Ovary (tissue), 9 donors: Measurements from ENCODE around the gene GALNT12. TPM values are rescaled to one million over a fixed set of nuclear protein-coding genes. Genes with fewer than 3 reads are reported as not detected.

Source experiments
- DNase-seq, 5 donors: peaks; one replicate each; pipeline ENCODE4 v3.0.0-alpha.2; 2019 to 2020
- H3K27ac ChIP-seq, 2 donors: fragments of 200-600 bp; one replicate each; pipeline versions ENCODE4 v1.5.1 to v1.8.0; 2019 to 2022
- H3K27me3 ChIP-seq: fragments of 200-600 bp; one replicate; pipeline ENCODE4 v1.8.0; 2022
- H3K36me3 ChIP-seq: fragments of 200-600 bp; sonication (generic); one replicate; pipeline ENCODE4 v1.5.1; 2019
- H3K4me1 ChIP-seq: one replicate; pipeline ENCODE4 v1.8.1; 2013; ENCODE audit warnings: mild to moderate bottlenecking, moderate library complexity; ENCODE audit not compliant: insufficient read depth
- H3K4me3 ChIP-seq: fragments of 200-600 bp; sonication (generic); one replicate; pipeline ENCODE4 v1.5.1; 2017
- H3K9me3 ChIP-seq, 2 donors: fragments of 200-600 bp in 1 of 2; sonication (generic) in 1 of 2; one replicate each; pipeline versions ENCODE4 v1.5.1 to v1.8.1; 2013 to 2019; ENCODE audit warnings: mild to moderate bottlenecking in 1 of 2, moderate library complexity in 1 of 2
- CTCF ChIP-seq, 3 donors: fragments of 450-650 bp in 2 of 3; fragments of 200-600 bp in 1 of 3; IDR thresholded peaks; one replicate each; pipeline versions ENCODE4 v1.5.1 to v1.8.0; 2016 to 2022; ENCODE audit warnings: antibody characterized with exemption in 3 of 3, mild to moderate bottlenecking in 1 of 3
- EP300 ChIP-seq: sonication (generic); formaldehyde crosslinking; IDR thresholded peaks from one replicate; pipeline ENCODE4 v1.6.1; 2017; ENCODE audit warnings: antibody characterized with exemption
- POLR2A ChIP-seq: fragments of 450-650 bp; IDR thresholded peaks from one replicate; pipeline ENCODE4 v1.6.1; 2017; ENCODE audit warnings: antibody characterized with exemption, mild to moderate bottlenecking, moderate library complexity
- WGBS, 3 donors: extraction: QIAGEN DNeasy Blood & Tissue Kit in 1 of 3; methylation state at CpG; one replicate each; pipeline versions ENCODE4 v1.1.5 to v1.1.7; 2013 to 2017; 5-methylcytosine and 5-hydroxymethylcytosine counted together
- intact Hi-C, 4 donors: fragments of 100-400 bp; cut with DNase I; formaldehyde crosslinking; loops; one replicate each; pipeline versions ENCODE4 v1.11.0 to v1.15.1; 2022 to 2023
- polyA plus RNA-seq, 2 donors: library from polyadenylated mRNA; stranded (reverse); fragments of 200-250 nt in 1 of 2; fragments of 350-450 nt in 1 of 2; fragmentation: Illumina TruSeq in 1 of 2; extraction: RNeasy Lipid Tissue Mini Kit (QIAGEN cat#74804) in 1 of 2; gene quantifications; one replicate each; pipeline ENCODE4 v1.2.3, GENCODE V29; 2013 to 2014
- total RNA-seq, 7 donors: library from RNA; depleted of rRNA in 2 of 7; stranded (reverse); fragments of >200 nt in 2 of 7; fragmentation: NEBNext Ultra II Directional in 3 of 7; extraction: Animal tissue kit (Norgen Biotek cat#: 25700) in 3 of 7; gene quantifications; one replicate each; pipeline versions ENCODE4 v1.1.0 to v1.2.4, GENCODE V29; 2016 to 2023
- donor health status: DM: no; HTN: no; CAD: no; lungs with moderate emphysema.
- donor health status: DM: no; HTN: no; CAD: no.
- donor health status: Bipolar disorder and iron deficiency.
- donor health status: DM: yes; HTN: yes; CAD: no.
- donor health status: DM: no; HTN: no; CAD: no.
- donor health status: DM: yes; HTN: yes; CAD: no.

GALNT12 gene
- total and polyA plus RNA-seq, 9 donors = 0.23 to 7.0 (median 1.4) TPM

- intact Hi-C loops = no loop called here
- DNase-seq = peak; percentile 78 to 91 (median 89)
- Histone ChIP-seq H3K4me3 (peak within 1 kb of the TSS; percentile 51), H3K27ac (peak within 1 kb of the TSS; percentile 53 to 59), H3K4me1 (peaks cover 3% of the 10 kb centered on the region), H3K36me3 (no peaks in the 10 kb centered on the region), H3K9me3 (no peaks in the 10 kb centered on the region), H3K27me3 (no peaks in the 10 kb centered on the region)
- 3 to 11% (median 6%) methylated on average over 23 to 85 of the region's 86 CpGs for WGBS, 3 donors
- peak in 2 of 3 donors; percentile 71 to 75 for TF ChIP-seq CTCF (IDR thresholded peaks at IDR 0.05)
- TF ChIP-seq POLR2A = peak; percentile 38
- TF ChIP-seq EP300 = no peak
These were observed 10.9 kb upstream of the GALNT12 start, which contains the start of gene ANKS6 for GRCh38 chr9:98796364-98797101. ANKS6 (minus strand) TSS chr9:98796555; CDS start chr9:98796491, 64 bp downstream.

GRCh38 chr9:98797491-98797890, 10.0 kb upstream of the GALNT12 start:
- Histone ChIP-seq H3K4me1 (peaks cover 3% of the 10 kb centered on the region), H3K36me3 (no peaks in the 10 kb centered on the region), H3K27ac (no peak overlapping the region), H3K9me3 (no peaks in the 10 kb centered on the region), H3K4me3 (no peak overlapping the region), H3K27me3 (no peaks in the 10 kb centered on the region)
- no peak for TF ChIP-seq POLR2A
- no peak for TF ChIP-seq EP300
- no peak for DNase-seq
- 81 to 86% (median 83%) methylated on average over 4 of the region's 4 CpGs for WGBS, 3 donors
- intact Hi-C loops = no loop called here

- TF ChIP-seq EP300 (no peak), CTCF (IDR thresholded peaks at IDR 0.05) (no peak), POLR2A (no peak)
- 97 to 100% (median 99%) methylated on average over 3 of the region's 3 CpGs for WGBS, 3 donors
- Histone ChIP-seq H3K36me3 (no peaks in the 10 kb centered on the region), H3K27ac (no peak overlapping the region), H3K4me1 (peaks cover 3% of the 10 kb centered on the region), H3K9me3 (no peaks in the 10 kb centered on the region), H3K4me3 (no peak overlapping the region), H3K27me3 (no peaks in the 10 kb centered on the region)
- no peak for DNase-seq
- intact Hi-C loops = no loop called here
These were observed 9.2 kb upstream of the GALNT12 start for GRCh38 chr9:98798254-98798653.

GRCh38 chr9:98801561-98801960, 5.9 kb upstream of the GALNT12 start:
- intact Hi-C loops = no loop called here
- Histone ChIP-seq H3K4me3 (no peak overlapping the region), H3K27ac (no peak overlapping the region), H3K9me3 (no peaks in the 10 kb centered on the region), H3K36me3 (no peaks in the 10 kb centered on the region), H3K4me1 (no peaks in the 10 kb centered on the region), H3K27me3 (no peaks in the 10 kb centered on the region)
- no peak for DNase-seq
- TF ChIP-seq CTCF (IDR thresholded peaks at IDR 0.05) (no peak), EP300 (no peak), POLR2A (no peak)
- 80 to 88% (median 83%) methylated on average over 1 of the region's 1 CpG for WGBS, 3 donors

- no peaks in the 10 kb centered on the region for H3K27me3 ChIP-seq
- H3K4me3 ChIP-seq = no peak overlapping the region
- 50 to 78% (median 55%) methylated on average over 1 of the region's 1 CpG for WGBS, 3 donors
- intact Hi-C loops = no loop called here
- no peaks in the 10 kb centered on the region for H3K4me1 ChIP-seq
- no peaks in the 10 kb centered on the region for H3K9me3 ChIP-seq
- DNase-seq = no peak
- H3K36me3 ChIP-seq = no peaks in the 10 kb centered on the region
- no peak overlapping the region for H3K27ac ChIP-seq
- TF ChIP-seq EP300 (no peak), CTCF (IDR thresholded peaks at IDR 0.05) (no peak), POLR2A (no peak)
These were observed 5.5 kb upstream of the GALNT12 start for GRCh38 chr9:98801969-98802371.
